Esophagus (tissue), 2 donors: ENCODE measurements around the gene LBR. TPM values are rescaled to one million over a fixed set of nuclear protein-coding genes. Genes with fewer than 3 reads are reported as not detected.

Experiments used
- H3K27ac ChIP-seq, 2 donors: one replicate each; pipeline ENCODE4 v1.5.1; 2013; ENCODE audit warnings: low read depth in 2 of 2, mild to moderate bottlenecking in 2 of 2, inconsistent platforms in 1 of 2, low read length in 1 of 2, moderate library complexity in 1 of 2
- H3K27me3 ChIP-seq, 2 donors: one replicate each; pipeline ENCODE4 v1.6.1; 2013; ENCODE audit warnings: low read length in 2 of 2, control low read depth in 1 of 2, mild to moderate bottlenecking in 1 of 2; ENCODE audit not compliant: insufficient read depth in 2 of 2, control insufficient read depth in 1 of 2
- H3K36me3 ChIP-seq, 2 donors: one replicate each; pipeline ENCODE4 v1.6.1; 2013; ENCODE audit warnings: low read length in 1 of 2; ENCODE audit not compliant: control insufficient read depth in 2 of 2, insufficient read depth in 2 of 2
- H3K4me1 ChIP-seq, 2 donors: one replicate each; pipeline ENCODE4 v1.6.1; 2013; ENCODE audit warnings: low read length in 1 of 2; ENCODE audit not compliant: control insufficient read depth in 2 of 2, insufficient read depth in 2 of 2
- H3K4me3 ChIP-seq, 2 donors: one replicate each; pipeline ENCODE4 v1.5.1; 2013; ENCODE audit warnings: low read length in 2 of 2, mild to moderate bottlenecking in 2 of 2, low read depth in 1 of 2, moderate library complexity in 1 of 2
- H3K9me3 ChIP-seq, 2 donors: one replicate each; pipeline ENCODE4 v1.6.1; 2013; ENCODE audit warnings: mild to moderate bottlenecking in 2 of 2, low read depth in 1 of 2, low read length in 1 of 2, moderate library complexity in 1 of 2; ENCODE audit not compliant: control insufficient read depth in 2 of 2, insufficient read depth in 1 of 2
- WGBS, 2 donors: extraction: QIAGEN DNeasy Blood & Tissue Kit; methylation state at CpG; one replicate each; pipeline ENCODE4 v1.1.7; 2013; 5-methylcytosine and 5-hydroxymethylcytosine counted together
- polyA plus RNA-seq, 2 donors: library from polyadenylated mRNA; stranded (reverse); fragments of 200-250 nt; gene quantifications; one replicate each; pipeline ENCODE4 v1.2.3, GENCODE V29; 2013
- donor health status: healthy with polysubstance abuse.
- donor health status: Bipolar disorder and iron deficiency.

LBR gene
- polyA plus RNA-seq, 2 donors, result 18.0 to 21.0 TPM

DNA sequence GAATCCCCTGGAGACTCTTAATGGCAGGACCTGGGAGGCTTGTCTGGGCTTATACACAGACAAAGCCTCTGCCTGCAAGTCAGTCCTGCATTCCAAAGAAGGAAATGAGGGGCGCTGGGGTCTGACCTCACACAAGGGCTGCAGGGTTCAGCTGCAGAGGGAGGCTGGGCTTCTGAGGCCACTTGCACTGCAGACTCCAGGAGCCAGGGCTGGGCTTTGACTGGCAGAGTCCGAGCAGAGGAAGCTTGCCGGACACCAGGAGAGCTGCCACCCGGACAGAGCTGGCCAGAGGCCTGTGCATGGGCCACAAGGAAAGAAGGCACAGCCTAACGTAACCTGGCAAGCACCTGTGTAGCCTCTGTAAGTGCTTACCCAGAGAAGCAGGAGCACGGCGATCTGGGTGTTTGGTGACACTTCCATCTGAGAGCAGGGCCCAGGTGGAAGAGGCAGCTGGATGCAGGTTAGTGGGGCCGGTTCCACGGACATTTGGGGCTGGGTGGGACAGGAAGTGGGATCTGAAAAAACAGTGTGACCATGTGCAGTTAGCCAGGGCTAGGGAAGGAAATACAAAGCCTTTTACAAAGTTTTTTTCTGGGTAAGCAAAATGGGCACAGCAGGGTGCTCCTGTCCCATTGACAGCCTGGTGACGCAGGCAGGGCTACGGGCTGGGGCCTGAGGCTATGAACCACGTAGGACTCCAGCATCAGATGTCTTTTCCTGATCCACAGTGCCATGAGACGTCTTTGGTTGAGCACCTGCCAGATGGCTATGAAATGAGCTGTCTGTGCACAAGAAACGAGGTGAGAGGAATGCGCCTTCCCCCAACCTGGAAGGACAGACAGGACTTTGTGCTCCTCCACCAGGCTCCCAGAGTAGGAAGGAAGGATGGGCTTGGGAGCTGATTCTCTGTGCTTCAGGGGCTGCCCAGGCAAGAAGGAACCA lies 37.3 kb upstream of the LBR start:
- WGBS, 2 donors, result 63 to 68% methylated on average over 15 of the region's 15 CpGs
- Histone ChIP-seq H3K9me3 (no peaks in the 10 kb centered on the region), H3K27me3 (no peaks in the 10 kb centered on the region), H3K27ac (peak overlapping the region in 1 of 2 donors; percentile 29), H3K4me1 (peaks cover 19 to 31% of the 10 kb centered on the region in 2 donors), H3K36me3 (no peaks in the 10 kb centered on the region), H3K4me3 (no peak overlapping the region)

DNA sequence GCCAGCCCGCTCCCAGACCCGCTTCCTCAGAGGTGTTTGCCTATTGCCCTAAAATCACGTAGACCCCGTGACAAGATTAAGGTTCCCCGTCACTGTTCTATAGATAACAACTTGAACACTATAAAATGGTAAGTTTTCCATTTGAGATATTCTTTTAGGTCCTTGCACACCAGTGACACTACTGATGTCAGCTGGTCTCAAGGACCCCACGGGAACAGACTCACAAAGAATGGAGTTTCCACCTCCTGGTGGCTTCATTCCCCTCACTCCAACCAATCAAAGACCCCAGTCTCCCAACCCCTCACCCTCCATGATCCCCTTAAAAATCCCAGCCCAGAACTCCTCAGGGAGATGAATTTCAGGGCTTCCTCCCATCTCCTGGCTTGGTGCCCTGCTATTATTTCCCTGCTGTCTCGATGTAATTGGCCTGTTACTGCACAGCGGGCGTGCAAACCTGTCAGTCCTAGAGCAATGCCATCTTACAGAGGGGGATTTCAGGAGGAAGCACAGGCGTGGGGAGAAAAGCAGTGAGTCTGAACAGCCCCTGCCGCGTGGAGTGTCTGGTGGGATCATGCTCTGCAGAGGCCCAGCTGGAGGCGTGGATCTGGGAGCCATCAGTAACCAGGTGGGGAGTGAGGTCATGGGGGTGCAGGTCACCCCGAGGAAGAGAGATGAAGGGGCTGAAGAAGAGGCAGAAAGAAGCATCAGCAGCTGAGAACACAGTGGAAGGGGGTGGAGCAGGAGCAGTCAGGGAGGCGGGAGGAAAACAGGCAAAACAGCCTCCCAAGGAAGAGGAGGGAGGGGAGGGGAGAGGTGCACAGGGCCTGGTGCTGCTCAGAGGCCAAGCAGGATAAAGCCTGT lies 35.1 kb upstream of the LBR start:
- no peaks in the 10 kb centered on the region for H3K36me3 ChIP-seq
- H3K27me3 ChIP-seq, result no peaks in the 10 kb centered on the region
- WGBS, 2 donors, result 37 to 46% methylated on average over 15 of the region's 15 CpGs
- peaks cover 19 to 35% of the 10 kb centered on the region in 2 donors for H3K4me1 ChIP-seq
- no peaks in the 10 kb centered on the region for H3K9me3 ChIP-seq
- no peak overlapping the region for H3K4me3 ChIP-seq
- peak overlapping the region; percentile 38 to 93 for H3K27ac ChIP-seq

DNA sequence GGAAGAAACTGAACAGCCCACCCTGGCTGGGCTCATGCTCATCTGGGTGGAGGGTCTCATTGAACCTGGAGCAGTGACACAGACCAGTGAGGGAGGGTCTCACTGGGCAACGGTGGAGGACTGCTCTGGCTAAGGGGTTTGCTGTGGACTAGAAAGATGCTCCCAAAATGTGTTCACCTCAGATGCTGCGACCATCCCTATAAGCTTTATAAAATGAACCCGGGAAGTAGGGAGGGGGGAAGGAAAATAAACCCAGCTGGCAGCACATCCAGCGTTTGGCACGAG lies 34.5 kb upstream of the LBR start:
- Histone ChIP-seq H3K4me3 (no peak overlapping the region), H3K9me3 (no peaks in the 10 kb centered on the region), H3K27me3 (no peaks in the 10 kb centered on the region), H3K36me3 (no peaks in the 10 kb centered on the region), H3K4me1 (peaks cover 19 to 35% of the 10 kb centered on the region in 2 donors), H3K27ac (peak overlapping the region in 1 of 2 donors; percentile 36)
- WGBS, 2 donors, result 33 to 37% methylated on average over 5 of the region's 5 CpGs

DNA sequence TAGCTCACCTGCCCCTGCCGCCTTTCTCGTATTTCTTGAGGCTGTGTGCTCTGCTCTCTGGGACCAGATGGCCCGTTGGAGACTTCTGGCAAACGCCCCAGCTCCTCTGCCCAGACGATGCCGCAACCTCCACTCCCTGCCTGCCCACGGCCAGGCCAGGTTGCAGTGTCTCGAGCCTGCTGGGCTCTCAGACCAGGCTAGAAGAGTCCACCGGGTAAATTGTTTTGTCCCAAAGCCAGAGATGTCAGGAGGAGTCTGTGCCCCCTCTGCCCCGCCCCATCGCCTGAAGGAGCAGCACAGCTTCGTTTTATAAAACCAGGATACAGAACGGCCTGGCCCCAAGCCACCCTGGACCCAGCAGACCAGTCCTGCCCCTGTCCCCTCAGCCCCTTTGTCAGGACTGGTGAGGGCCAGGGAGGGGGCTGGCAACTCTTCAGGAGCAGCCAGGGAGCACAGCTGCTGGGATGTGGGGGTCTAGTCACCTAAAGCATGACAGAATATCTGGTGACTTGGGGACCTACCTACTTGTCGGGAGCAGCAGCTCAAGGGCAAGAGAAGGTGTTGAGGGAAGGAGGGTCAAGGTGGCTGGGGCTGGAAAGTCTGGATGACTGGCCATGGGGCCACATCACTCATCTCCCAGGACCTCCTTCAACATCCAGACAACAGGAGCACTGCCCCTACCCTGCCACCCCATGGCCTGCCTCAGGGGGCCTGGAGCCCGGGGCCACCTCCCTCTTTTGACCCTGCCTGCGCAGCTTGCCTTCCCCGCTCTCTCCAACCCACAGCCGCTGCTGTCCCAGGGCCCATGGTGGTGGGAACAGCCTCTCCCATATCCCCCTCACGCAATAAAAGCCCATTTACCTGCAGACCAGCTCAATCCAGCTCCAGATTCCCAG lies 33.9 kb upstream of the LBR start:
- H3K36me3 ChIP-seq, result no peaks in the 10 kb centered on the region
- WGBS, 2 donors, result 63 to 79% methylated on average over 19 of the region's 19 CpGs
- no peaks in the 10 kb centered on the region for H3K9me3 ChIP-seq
- H3K4me1 ChIP-seq, result peaks cover 19 to 32% of the 10 kb centered on the region in 2 donors
- no peak overlapping the region for H3K4me3 ChIP-seq
- no peaks in the 10 kb centered on the region for H3K27me3 ChIP-seq
- H3K27ac ChIP-seq, result peak overlapping the region; percentile 75 to 93

DNA sequence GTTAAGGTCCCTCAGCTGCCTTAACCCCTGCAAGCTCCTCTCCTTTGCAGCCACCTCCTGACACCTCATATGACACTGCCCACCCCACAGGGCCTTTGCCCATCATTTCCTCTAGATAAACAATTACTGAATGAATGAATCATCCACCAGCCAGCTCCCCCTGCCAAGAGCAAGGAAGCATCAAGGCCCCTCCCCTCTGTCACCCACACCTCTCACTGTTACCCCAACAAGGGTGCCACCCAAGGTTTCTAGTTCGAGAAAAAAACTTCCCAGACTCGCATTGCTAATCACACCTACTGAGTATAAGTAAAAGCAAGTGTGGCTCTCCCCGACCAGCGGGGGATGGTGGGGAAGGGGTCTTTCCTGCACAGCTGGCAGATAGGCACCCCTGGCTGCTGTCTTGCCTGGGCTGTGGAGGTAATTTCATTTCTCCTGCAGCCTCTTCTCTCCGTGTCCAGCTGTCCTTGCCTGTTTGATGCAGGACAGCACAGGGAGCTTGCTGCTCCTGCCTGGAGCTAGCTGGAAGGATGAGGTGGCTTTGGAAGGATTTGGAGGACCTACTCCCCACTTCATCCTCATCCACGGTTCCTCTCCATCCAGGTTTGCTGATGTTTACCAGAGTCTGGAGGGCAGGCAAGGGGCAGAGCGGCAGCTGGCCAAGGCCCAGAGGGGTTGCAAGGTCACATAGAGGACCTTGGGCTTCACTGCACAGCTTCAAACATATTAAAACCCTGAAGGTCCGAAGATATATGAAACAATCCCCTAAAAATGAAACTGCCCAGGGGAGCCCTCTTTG lies 33.1 kb upstream of the LBR start:
- 42 to 46% methylated on average over 8 of the region's 8 CpGs for WGBS, 2 donors
- H3K4me3 ChIP-seq, result no peak overlapping the region
- H3K36me3 ChIP-seq, result no peaks in the 10 kb centered on the region
- peaks cover 19 to 32% of the 10 kb centered on the region in 2 donors for H3K4me1 ChIP-seq
- H3K27ac ChIP-seq, result peak overlapping the region; percentile 75 to 93
- H3K27me3 ChIP-seq, result no peaks in the 10 kb centered on the region
- H3K9me3 ChIP-seq, result no peaks in the 10 kb centered on the region

DNA sequence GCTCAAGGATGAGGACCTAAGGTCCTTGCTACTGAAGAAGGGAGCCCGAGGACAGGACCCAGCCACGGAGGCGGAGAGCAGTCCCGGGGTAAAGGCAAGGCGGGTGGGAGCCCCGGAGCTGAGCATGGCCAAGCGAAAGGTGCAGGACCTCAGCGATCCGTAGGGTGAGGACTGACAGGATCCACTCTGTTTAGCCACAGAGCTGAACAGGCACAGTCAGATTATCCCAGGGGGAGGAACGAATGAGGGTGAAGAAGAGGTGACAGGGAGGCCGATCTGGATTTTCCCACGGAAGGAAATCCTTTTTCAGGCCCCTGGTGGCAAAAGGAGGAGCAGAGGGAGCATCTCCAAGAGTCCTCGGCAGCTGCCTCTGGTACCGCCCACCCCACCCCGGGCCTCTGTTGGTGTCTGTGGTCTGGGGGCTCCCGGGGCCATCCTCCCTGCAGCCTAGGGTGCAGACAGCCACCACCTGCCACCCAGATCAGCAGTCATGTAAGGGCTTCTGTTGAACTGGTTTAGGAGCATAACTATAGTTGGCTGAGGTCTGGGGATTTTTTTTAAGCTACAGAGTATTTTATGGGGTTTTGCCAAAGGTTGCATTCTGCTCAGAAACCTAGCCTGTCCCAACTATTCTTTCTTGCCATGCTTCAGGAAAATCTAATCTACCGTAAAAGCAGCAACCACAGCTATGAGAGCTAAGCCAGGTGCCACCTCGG lies 32.3 kb upstream of the LBR start:
- H3K27ac ChIP-seq, result peak overlapping the region; percentile 75 to 93
- peaks cover 19 to 28% of the 10 kb centered on the region in 2 donors for H3K4me1 ChIP-seq
- no peak overlapping the region for H3K4me3 ChIP-seq
- no peaks in the 10 kb centered on the region for H3K27me3 ChIP-seq
- no peaks in the 10 kb centered on the region for H3K9me3 ChIP-seq
- WGBS, 2 donors, result 40 to 42% methylated on average over 18 of the region's 18 CpGs
- H3K36me3 ChIP-seq, result no peaks in the 10 kb centered on the region

DNA sequence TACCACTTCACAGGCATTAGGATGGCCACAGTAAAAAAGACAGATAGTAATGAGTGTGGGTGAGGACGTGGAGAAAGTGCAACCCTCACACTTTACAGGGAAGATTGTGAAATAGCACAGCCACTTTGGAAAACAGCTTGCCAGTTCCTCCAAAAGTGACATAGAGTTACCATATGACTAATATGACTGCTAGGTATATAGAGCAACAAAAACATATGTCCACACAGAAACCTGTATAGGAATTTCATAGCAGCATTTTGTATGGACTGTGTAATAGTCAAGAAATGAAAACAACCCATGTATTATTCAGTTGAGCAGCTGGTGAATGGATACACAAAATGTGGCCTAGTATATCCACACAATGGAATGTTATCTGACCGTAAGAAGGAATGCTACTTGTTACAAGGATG lies 30.4 kb upstream of the LBR start:
- 63 to 64% methylated on average over 2 of the region's 2 CpGs for WGBS, 2 donors
- Histone ChIP-seq H3K27me3 (no peaks in the 10 kb centered on the region), H3K27ac (peak overlapping the region in 1 of 2 donors; percentile 65), H3K4me3 (no peak overlapping the region), H3K36me3 (no peaks in the 10 kb centered on the region), H3K9me3 (no peaks in the 10 kb centered on the region), H3K4me1 (peaks cover 19 to 26% of the 10 kb centered on the region in 2 donors)

DNA sequence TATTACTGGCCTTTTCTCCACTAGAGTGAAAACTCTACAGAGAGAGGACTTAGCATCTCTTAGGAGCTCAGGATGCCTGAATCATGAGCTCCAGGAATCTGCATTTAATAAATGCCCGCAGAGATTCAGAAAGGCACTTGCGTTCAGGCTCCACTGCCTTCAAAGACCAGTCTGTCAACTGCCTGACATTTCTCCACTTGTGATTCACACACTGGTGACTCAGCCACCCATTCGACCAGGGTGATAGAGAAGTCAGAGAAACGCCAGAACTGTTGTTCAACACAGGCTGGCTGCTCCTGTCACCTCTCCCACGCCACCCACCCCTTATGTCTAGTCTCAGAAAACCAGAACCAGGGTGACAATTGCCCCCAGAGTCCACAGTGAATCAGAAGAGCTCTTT lies 26.9 kb upstream of the LBR start:
- peak overlapping the region; percentile 66 to 97 for H3K27ac ChIP-seq

More for the DNA sequence above, 26.9 kb upstream of the LBR start:
- H3K36me3 ChIP-seq, result no peaks in the 10 kb centered on the region
- H3K4me3 ChIP-seq, result no peak overlapping the region
- WGBS, 2 donors, result 24% methylated on average over 5 of the region's 5 CpGs
- no peaks in the 10 kb centered on the region for H3K27me3 ChIP-seq
- H3K9me3 ChIP-seq, result no peaks in the 10 kb centered on the region
- H3K4me1 ChIP-seq, result peaks cover under 1 to 16% of the 10 kb centered on the region in 2 donors
